GM21529 (cell line): ENCODE results near the gene MARVELD2.
A peak's percentile ranks its signal among the peaks of the same experiment; 100 is the strongest.
"Not testable (repeated sequence)": the region's sequence is repeated elsewhere in the genome, so short reads cannot be mapped to it uniquely, and the experiment has no call there.

ENCODE experiments used
- ATAC-seq: cut with Tn5 transposase; IDR thresholded peaks from one replicate; pipeline ENCODE4 v1.9.1; 2021; ENCODE audit not compliant: unreplicated experiment

The MARVELD2 gene

DNA sequence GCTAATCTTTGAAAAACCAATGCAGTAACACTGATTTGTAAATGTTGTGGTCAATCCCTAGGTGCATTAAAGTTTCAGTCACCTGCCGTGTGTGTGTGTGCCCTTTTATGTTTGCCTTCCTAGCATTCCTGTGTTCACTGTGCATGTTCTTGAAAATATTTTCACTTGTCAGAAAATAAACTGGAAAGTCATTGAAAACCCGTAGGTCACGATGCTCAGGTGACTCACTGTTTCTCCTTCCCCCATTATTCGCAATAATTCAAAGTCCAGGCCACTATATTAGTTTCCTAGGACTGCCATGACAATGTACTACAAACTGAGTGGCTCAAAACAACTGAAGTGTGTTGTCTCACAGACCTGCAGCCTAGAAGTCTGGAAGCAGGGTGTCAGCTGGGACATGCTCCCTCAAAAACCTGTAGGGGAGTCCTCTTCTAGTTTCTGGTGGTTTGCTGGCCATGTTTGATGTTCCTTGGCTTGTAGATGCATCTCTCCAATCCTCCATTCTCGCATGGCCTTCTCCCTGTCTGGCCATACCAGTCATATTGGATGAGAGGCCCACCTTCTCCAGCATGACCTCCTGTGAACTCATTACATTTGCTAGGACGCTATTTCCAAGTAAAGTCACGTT, 29.3 kb downstream of the MARVELD2 start:
- ATAC-seq = no peak

DNA sequence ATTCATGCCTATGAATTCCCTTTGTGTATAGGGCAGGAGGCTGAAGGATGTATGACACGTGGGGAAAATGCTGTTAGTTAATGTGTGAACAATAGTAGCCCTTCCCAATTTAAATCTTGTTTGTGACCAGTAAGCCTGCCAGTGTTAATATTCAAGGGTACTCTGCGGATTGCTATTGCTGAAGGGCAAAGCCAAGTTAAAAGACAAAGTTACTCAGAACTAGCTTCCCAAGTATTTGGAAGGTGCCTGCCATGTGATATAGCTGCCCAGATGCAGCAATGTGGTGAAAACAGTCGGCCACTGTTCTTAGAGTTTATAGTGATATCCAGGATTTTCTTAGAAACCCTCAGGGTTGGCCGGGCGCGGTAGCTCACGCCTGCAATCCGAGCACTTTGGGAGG, 34.6 kb downstream of the MARVELD2 start:
- no peak for ATAC-seq

DNA sequence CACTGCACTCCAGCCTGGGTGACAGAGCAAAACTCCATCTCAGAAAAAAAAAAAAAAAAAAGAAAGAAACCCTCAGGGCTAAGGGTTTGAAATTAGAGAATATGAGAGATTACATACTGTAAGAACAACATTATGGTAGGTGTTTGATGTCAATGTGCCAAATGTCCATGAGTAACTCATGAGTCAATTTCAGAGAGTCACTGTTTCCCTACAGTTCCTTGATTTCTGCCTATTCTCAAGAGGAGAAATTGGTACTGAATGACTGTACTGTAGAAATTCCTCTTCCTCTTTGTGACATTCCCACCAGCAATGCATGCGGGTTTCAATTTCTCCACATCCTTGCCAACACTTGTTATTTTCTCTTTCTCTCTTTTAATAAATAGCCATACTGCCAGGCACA, 35.2 kb downstream of the MARVELD2 start:
- no peak for ATAC-seq

DNA sequence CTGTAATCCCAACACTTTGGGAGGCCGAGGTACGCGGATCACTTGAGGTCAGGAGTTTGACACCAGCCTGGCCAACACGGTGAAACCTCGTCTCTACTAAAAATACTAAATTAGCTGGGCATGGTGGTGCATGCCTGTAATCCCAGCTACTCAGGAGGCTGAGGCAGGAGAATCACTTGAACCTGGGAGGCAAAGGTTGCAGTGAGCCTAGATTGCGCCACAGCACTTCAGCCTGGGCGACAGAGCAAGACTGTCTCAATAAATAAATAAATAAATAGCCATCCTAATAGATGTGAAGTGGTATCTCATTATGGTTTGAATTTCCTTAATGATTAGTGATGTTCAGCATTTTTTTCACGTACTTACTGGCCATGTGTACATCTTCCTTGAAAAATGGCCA, 35.6 kb downstream of the MARVELD2 start:
- ATAC-seq = not testable (repeated sequence)

DNA sequence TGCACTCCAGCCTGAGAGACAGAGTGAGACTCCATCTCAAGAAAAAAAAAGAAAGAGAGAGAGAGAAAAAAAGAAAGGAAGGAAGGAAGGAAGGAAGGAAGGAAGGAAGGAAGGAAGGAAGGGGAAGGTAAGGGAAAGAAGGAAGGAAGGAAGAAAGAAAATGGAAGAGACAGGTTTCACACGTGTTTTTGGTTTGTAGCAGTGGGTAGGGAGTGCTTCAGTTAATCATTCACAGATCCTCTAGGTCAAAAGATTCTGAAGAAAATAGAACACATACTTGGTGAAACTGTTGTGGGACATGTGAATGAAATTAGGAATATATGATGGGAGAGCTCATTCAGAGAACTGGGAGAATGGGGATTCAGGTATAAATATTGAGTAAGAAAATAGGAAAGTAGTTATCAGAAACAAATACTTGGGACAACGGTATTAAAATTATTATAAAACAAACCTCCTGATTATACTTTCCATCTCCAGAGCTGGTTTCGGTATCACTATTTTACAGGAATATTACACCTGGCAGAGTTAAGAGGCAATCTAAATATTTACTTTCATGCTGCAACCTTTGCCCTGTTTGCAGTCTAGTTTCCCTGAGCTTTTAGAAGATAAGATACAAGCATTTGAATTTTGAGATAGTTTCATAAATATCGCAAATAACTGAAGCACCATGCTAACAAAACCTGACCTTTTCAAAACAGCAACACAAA, 37.2 kb downstream of the MARVELD2 start:
- no peak for ATAC-seq

DNA sequence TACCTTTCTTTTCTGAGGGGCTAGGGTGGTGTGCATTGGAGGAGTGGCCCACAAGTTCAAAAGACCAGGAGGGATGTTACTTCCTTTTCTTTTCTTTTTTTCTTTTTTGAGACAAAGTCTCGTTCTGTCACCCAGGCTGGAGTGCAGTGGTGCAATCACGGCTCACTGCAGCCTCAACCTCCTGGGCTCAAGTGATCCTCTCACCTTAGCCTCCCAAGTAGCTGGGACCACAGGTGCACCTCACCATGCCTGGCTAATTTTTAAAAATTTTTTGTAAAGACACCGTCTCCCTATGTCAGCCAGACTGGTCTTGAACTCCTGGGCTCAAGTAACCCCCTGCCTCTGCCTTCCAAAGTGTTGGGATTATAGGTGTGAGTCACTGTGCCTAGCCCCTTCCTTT, 38.6 kb downstream of the MARVELD2 start:
- ATAC-seq = not testable (repeated sequence)

DNA sequence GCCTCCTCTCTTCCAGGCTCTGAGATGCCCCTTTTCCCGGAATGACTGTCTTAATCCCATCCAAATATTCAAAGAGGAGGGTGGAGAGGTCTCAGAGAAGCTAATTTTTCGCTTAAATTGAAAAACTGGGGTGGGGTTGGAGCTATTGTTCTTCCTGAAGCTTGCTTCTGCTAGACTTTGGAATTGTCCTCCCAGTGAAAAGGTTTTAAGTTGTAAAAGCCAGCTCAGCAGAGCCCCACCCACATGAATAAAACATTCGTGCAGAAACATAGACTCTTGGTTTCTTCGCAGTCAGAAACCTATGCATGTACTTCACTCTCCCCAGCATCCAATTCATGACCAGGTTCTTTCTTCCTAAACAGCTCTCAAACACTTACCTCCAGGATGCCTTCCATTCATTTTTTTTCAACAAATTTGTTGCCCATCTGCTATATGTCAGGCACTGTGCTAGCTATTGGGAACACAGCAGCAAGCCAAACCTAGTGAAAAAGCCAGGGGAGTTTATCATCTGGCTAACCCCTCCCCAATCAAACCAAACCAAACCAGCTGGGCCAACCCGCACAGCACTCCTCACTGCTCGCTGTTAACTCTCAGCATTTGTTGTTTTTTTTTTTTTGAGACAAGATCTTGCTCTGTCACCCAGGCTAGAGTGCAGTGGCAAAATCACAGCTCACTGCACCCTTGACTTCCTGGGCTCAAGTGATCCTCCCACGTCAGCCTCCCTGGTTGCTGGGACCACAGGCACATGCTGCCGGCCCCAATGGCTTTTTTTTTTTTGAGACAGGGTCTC, 39.7 kb downstream of the MARVELD2 start:
- no peak for ATAC-seq

DNA sequence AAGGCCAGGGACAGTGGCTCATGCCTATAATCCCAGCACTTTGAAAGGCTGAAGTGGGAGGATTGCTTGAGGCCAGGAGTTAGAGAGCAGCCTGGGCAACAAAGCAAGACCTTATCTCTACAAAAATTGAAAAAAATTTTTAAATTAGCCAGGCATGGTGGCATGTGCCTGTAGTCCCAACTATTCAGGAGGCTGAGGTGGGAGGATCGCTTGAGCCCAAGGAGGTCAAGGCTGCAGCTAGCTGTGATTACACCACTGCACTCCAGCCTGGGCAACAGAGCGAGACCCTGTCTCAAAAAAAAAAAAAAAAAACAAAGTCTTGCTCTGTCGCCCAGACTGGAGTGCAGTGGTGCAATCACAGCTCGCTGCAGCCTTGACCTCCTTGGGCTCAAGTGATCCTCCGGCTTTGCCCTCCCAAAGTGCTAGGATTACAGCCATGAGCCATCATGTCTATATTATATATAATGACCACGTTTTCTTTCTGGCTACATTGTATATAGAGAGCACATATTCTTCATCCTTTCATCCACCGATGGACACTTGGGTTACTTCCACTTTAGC, 40.6 kb downstream of the MARVELD2 start:
- ATAC-seq = not testable (repeated sequence)

DNA sequence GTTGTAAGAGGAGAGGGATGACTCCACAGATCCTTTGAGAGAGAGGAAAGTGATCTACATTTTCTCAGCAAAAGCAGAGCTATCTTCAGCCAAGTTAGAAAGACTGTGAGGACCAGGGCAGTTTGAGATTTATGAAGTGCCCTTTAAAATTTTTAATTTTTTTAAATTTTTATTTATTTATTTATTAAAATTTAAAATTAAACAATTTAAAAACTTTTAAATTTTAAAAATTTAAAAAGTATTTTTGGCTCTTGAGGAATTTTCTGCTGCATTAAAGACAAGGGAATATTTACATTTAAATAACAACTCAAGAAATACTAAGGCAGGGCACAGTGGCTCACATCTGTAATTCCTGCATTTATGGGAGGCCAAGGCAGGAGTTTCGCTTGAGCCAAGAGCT, 47.3 kb downstream of the MARVELD2 start:
- ATAC-seq = no peak

DNA sequence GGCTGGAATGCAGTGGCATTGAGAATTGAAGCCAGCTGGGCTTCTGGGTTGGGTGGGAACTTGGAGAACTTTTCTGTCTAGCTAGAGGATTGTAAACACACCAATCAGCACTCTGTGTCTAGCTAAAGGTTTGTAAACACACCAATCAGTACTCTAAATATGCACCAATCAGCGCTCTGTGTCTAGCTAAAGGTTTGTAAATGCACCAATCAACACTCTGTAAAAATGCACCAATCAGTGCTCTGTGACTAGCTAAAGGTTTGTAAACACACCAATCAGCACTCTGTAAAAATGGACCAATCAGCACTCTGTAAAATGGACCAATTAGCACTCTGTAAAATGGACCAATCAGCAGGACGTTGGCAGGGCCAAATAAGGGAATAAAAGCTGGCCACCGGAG, 51.5 kb downstream of the MARVELD2 start:
- not testable (repeated sequence) for ATAC-seq

DNA sequence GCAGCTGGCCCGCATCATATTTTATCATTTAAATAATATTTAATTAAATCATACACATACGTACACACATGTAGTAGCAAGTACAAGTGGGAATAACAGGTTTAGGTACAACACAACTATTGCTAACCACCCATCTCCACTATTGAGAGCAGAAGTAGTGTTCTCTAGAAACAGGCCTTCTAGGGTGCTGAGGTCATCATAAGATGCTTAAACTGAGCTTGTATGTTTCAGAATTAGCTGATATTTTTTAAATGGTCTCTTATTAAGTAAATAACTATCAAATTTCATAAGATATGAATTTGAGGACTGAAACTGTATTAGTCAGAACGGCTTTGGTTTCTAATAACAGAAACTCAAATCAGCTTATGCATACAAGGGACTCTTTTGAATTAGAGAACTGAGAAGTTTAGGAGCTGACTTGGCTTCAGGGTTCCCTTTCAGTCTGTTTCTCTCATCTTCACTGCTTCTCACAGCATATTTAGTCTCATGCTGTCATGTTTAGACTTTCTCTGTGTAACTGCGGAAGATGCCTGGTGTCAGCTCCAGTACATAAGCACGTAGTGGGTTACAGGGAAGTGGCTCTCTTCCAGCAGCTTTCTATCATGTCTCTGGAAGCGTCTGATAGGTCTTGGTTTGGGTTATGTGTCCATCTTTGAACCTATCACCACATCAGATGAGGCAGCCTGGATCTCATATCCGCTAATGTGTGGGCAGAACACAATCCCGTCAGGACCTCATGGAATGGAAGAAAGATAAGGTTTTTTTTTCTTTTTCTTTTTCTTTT, 52.7 kb downstream of the MARVELD2 start:
- peak; percentile 94 for ATAC-seq

DNA sequence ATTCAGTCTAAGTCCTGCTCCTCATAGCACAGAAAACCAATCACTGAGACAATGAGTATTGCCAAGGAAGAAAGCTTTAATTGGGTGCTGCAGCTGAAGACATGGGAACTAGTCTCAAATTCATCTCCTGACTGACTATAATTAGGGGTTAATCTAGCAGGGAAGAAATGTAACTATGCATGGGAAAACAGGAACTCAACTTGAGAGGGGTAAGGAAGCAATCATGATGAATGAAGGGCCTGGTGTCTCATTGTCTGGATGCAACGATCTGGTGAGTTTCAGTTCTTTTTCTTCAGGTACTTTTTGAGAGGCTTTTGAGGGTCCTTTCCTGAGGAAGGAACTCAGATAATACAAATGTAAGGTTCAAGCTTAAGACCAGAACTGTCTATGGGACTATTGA, 53.7 kb downstream of the MARVELD2 start:
- no peak for ATAC-seq

DNA sequence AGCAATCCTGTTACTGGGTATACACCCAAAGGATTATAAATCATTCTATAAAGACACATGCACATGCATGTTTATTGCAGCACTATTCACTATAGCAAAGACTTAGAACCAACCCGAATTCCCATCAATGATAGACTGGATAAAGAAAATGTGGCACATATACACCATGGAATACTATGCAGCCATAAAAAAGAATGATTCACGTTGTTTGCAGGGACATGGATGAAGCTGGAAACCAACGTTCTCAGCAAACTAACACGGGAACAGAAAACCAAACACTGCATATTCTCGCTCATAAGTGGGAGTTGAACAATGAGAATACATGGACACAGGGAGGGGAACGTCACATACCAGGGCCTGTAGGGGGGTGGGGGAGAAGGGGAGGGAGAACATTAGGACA, 56.6 kb downstream of the MARVELD2 start:
- not testable (repeated sequence) for ATAC-seq

DNA sequence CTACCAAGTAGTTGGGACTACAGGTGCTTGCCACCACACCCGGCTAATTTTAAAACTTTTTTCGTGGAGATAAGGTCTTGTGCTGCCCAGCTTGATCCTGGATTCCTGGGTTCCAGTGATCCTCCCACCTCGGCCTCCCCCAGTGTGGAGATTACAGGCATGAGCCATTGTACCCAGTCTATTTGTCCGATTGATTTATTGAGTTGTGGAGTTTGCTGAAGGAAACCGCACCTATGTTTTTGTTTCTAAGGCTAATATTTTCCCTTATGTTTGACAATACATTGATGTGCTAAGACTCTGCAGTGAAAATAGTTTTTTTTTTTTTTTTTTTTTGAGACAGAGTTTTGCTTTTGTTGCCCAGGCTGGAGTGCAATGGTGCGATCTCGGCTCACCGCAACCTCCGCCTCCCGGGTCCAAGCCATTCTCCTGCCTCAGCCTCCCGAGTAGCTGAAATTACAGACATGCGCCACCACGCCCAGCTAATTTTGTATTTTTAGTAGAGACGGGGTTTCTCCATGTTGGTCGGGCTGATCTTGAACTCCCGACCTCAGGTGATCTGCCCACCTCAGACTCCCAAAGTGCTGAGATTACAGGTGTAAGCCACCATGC, 57.7 kb downstream of the MARVELD2 start:
- ATAC-seq = not testable (repeated sequence)

DNA sequence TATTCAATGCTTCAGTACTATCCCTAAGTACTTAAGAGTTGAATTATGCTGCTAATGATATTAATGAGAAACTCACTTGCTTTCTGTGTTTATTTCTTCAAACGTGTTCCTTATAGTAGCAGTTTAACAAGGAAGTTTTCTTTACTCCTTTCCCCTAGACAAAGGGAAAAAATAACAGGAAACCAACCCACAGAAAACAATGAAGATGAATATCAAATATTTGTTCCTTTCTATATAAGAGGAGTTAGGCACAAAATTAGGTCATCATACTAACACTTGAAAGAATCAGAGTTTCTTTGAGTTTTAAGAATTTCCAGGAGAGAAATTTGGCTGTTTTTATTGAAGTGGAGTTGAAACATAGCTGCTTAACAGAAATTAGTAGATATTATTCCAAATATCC, 62.3 kb downstream of the MARVELD2 start:
- ATAC-seq = no peak

DNA sequence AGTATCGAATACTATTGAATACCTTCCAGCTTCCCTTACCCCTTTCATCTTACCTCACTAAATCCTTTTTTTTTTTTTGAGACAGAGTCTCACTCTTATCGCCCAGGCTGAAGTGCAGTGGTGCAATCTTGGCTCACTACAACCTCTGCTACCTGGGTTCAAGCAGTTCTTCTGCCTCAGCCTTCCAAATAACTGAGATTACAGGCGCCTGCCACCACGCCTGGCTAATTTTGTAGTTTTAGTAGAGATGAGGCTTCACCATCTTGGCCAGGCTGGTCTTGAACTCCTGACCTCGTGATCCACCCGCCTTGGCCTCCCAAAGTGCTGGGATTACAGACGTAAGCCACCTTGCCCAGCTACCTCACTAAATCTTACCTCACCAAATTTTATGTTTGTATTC, 63.4 kb downstream of the MARVELD2 start:
- not testable (repeated sequence) for ATAC-seq

DNA sequence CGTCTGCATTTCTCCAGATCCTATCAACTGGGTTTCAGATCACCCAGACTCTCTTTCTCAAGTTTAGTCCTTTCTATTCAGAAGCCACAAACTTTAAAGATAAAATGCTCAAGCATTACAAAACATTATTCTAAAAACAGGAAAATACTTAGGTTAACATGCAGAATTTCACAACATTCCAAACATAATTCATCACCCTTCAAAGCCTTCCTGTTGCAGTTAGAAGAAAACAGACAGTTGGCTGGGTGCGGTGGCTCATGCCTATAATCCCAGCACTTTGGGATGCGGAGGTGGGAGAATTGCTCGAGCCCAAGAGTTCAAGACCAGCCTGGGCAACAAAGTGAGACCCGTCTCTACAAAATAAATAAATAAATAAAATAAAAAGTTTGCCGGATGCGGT, 70.0 kb downstream of the MARVELD2 start:
- ATAC-seq = no peak

DNA sequence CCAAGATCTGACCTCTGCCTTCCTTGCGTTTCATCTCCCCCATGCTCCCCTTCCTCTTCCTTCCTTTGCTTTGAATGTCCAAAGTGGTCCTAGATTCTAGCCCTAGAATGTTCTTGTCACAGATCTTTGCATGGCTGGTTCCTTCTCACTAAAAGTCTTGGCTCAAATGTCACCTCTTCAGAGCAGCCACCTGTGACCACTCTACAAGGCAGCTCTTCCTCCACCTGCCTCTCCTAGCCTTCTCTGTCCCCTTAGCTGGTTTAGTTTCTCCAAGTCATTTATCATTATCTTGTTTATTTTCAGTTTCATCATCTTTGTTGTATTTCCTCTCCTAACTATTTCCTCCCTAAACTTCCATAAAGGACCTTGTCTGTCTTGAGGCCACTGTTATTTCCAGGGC, 70.6 kb downstream of the MARVELD2 start:
- no peak for ATAC-seq

DNA sequence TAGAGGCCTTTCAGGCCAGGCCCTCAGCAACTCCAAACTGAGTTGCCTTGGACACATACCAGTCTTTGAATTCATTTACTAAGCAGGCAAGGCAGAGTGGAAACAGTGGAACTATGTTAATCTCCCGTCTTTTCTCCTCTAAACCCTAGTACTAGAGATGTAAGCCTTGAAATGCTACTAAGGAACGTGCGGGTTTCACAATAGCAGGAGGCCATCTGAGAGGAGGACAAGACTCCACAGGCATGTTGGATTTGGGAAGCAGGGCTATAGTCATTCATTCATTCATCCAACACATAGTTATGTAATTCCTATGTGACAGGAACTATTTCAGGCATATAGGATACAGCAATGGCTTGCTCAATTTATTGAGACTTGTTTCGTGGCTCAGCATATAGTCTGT, 74.3 kb downstream of the MARVELD2 start:
- no peak for ATAC-seq

DNA sequence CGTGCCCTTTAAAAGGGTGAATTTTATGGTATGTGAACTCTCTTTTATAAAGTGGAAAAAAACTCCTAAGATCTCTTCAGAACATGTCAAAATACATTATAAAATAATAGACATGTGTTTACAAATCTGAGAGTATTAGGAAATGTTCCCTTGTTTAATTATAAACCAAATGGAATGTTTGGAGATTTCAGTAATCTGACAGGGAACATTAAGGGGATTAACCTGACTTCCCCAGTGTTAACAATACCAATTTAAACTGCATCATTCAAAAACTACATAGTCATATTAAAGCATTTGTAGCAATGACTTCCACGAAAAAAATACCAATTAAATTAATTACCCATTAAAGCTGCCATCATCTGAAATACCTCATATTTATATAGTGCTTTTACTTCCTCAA, 76.1 kb downstream of the MARVELD2 start:
- ATAC-seq = no peak
